Gastrocnemius medialis (tissue), 4 donors: ENCODE results near the gene TPD52L1. TPM values are rescaled to one million over a fixed set of nuclear protein-coding genes. Genes with fewer than 3 reads are reported as not detected.
A peak's percentile ranks its signal among the peaks of the same experiment; 100 is the strongest.

Experiments
- ATAC-seq, 2 donors: fragments of 150-250 bp; one replicate each; pipeline ENCODE4 v1.9.1; 2016
- DNase-seq, 2 donors: peaks; one replicate each; pipeline ENCODE4 v3.0.0-alpha.2; 2019
- H3K27ac ChIP-seq, 4 donors: fragments of 200-600 bp; sonication (generic); 1 replicate in 1 of 4; 2 replicates in 3 of 4; pipeline ENCODE4 v1.5.1; 2016 to 2018; ENCODE audit warnings: mild to moderate bottlenecking in 2 of 4, moderate library complexity in 1 of 4
- H3K27me3 ChIP-seq, 3 donors: fragments of 200-600 bp; sonication (generic) in 2 of 3; 1 replicate in 1 of 3; 2 replicates in 2 of 3; pipeline versions ENCODE4 v1.5.1 to v1.6.0; 2016 to 2019; ENCODE audit warnings: mild to moderate bottlenecking in 1 of 3, moderate library complexity in 1 of 3
- H3K36me3 ChIP-seq, 2 donors: fragments of 200-600 bp; sonication (generic) in 1 of 2; one replicate each; pipeline ENCODE4 v1.5.1; 2017 to 2018
- H3K4me1 ChIP-seq, 2 donors: fragments of 200-600 bp; sonication (generic) in 1 of 2; one replicate each; pipeline ENCODE4 v1.5.1; 2016 to 2017; ENCODE audit warnings: mild to moderate bottlenecking in 2 of 2
- H3K4me3 ChIP-seq, 4 donors: fragments of 200-600 bp; sonication (generic) in 3 of 4; 1 replicate in 1 of 4; 2 replicates in 3 of 4; pipeline ENCODE4 v1.5.1; 2016 to 2019; ENCODE audit warnings: mild to moderate bottlenecking in 2 of 4
- H3K9me3 ChIP-seq, 3 donors: fragments of 200-600 bp; sonication (generic) in 2 of 3; 1 replicate in 1 of 3; 2 replicates in 2 of 3; pipeline ENCODE4 v1.5.1; 2016 to 2019
- POLR2A ChIP-seq, 2 donors: fragments of 450-650 bp; IDR thresholded peaks; one replicate each; pipeline ENCODE4 v1.6.1; 2017; ENCODE audit warnings: antibody characterized with exemption in 2 of 2, mild to moderate bottlenecking in 2 of 2, moderate library complexity in 2 of 2
- in situ Hi-C, 4 donors: fragments of 200-750 bp; cut with MboI; loops; one replicate each; pipeline versions ENCODE4 v1.15.0 to v1.8.0; 2017; ENCODE audit warnings: low sequenced_read_pairs in 4 of 4
- intact Hi-C: fragments of 100-400 bp; cut with DNase I; formaldehyde crosslinking; loops from one replicate; pipeline ENCODE4 v1.15.1; 2023; ENCODE audit warnings: low total_unique reads
- total RNA-seq, 4 donors: library from RNA; depleted of rRNA; stranded (reverse); fragments of >200 nt; gene quantifications; one replicate each; pipeline versions ENCODE4 v1.1.0 to v1.2.3, GENCODE V29; 2016
- TF ChIP-seq, protein P1 (sequence below), 5 experiments: fragments of 450-650 bp in 3 of 5; fragments of 200-600 bp in 2 of 5; sonication (generic) in 2 of 5; IDR thresholded peaks in 4 of 5; conservative IDR thresholded peaks in 1 of 5; 1 replicate in 4 of 5; 2 replicates in 1 of 5; pipeline ENCODE4 v1.5.1; 2016 to 2019; ENCODE audit warnings: antibody characterized with exemption in 5 of 5, mild to moderate bottlenecking in 3 of 5, moderate library complexity in 3 of 5

Gene TPD52L1
- total RNA-seq, 4 donors from 2014 or later: 47.6 to 152 (median 123) TPM

DNA sequence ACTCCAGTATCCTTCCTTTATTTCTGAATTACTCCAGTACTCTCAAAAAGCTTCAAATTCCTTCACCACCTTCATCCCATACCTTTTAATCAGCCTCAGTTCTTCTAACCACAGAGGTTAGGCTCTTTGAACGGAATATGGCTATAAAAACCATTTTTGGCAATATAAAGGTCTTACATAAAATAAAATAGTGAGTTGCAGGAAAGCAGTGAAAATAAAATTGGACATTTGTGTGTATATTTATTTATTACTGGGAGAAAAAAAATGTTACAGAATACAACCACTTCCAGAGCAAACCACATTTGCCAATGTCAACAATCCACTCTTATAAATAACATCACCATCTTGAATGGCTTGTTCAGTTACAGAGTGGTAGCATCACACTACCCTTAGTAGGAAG, 140.5 kb downstream of the TPD52L1 start:
- in situ Hi-C loops: loop anchor here in 1 of 4 donors (25.0 kb wide), 1 partner anchor 307 kb away; no protein-coding TSS in a partner anchor
- intact Hi-C loops: loop anchor here (5.0 kb wide), 1 partner anchor 62 kb away; no protein-coding TSS in a partner anchor
- no peaks in the 10 kb centered on the region for H3K9me3 ChIP-seq
- no peak for TF ChIP-seq POLR2A (IDR thresholded peaks at IDR 0.05)
- TF ChIP-seq, protein P1, sequence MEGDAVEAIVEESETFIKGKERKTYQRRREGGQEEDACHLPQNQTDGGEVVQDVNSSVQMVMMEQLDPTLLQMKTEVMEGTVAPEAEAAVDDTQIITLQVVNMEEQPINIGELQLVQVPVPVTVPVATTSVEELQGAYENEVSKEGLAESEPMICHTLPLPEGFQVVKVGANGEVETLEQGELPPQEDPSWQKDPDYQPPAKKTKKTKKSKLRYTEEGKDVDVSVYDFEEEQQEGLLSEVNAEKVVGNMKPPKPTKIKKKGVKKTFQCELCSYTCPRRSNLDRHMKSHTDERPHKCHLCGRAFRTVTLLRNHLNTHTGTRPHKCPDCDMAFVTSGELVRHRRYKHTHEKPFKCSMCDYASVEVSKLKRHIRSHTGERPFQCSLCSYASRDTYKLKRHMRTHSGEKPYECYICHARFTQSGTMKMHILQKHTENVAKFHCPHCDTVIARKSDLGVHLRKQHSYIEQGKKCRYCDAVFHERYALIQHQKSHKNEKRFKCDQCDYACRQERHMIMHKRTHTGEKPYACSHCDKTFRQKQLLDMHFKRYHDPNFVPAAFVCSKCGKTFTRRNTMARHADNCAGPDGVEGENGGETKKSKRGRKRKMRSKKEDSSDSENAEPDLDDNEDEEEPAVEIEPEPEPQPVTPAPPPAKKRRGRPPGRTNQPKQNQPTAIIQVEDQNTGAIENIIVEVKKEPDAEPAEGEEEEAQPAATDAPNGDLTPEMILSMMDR (IDR thresholded peaks at IDR 0.05 in 4 of 5, conservative IDR thresholded peaks at IDR 0.05 in 1 of 5): no peak
- DNase-seq (no peak), ATAC-seq (no peak)
- H3K36me3 ChIP-seq: peaks cover 0 to 28% of the 10 kb centered on the region in 2 donors
- H3K4me3 ChIP-seq: no peak overlapping the region
- no peaks in the 10 kb centered on the region for H3K27me3 ChIP-seq
- H3K27ac ChIP-seq: peak overlapping the region in 2 of 4 donors; percentile 11 to 52
- H3K4me1 ChIP-seq: peaks cover 30 to 42% of the 10 kb centered on the region in 2 donors

DNA sequence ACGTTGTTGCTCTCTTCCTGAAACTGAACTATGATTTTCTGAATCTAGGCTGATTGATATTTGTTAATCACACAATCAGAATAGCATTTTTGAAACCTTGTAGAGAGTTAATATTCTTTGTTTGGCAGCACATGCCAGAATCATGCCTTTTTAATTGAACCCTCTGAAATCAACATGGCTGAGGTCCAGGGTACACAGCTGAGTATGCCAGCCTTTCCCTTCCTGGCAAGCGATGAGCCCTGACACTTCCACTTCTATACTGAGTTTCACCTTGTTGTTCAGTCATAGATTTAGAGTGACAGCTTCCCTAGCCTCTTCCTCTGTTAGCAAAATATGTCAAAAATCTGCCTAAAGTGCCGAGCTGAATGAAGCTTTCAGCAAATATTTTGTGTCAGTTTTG, 141.4 kb downstream of the TPD52L1 start:
- intact Hi-C loops (loop anchor here (5.0 kb wide), 1 partner anchor 63 kb away; no protein-coding TSS in a partner anchor), in situ Hi-C loops (loop anchor here in 1 of 4 donors (25.0 kb wide), 1 partner anchor 308 kb away; no protein-coding TSS in a partner anchor)
- ATAC-seq (peak; percentile 64 to 72), DNase-seq (no peak)
- peaks cover 34 to 51% of the 10 kb centered on the region in 2 donors for H3K4me1 ChIP-seq
- H3K27me3 ChIP-seq: no peaks in the 10 kb centered on the region
- no peak overlapping the region for H3K4me3 ChIP-seq
- no peaks in the 10 kb centered on the region for H3K9me3 ChIP-seq
- peak overlapping the region; percentile 32 to 66 (median 44) for H3K27ac ChIP-seq
- TF ChIP-seq POLR2A (IDR thresholded peaks at IDR 0.05): no peak
- TF ChIP-seq, protein P1 (IDR thresholded peaks at IDR 0.05 in 4 of 5, conservative IDR thresholded peaks at IDR 0.05 in 1 of 5): no peak
- peaks cover 0 to 35% of the 10 kb centered on the region in 2 donors for H3K36me3 ChIP-seq

- no peak for DNase-seq
- no peaks in the 10 kb centered on the region for H3K27me3 ChIP-seq
- H3K36me3 ChIP-seq: peaks cover 0 to 35% of the 10 kb centered on the region in 2 donors
- no peak for ATAC-seq
- no peak for TF ChIP-seq POLR2A (IDR thresholded peaks at IDR 0.05)
- TF ChIP-seq, protein P1 (IDR thresholded peaks at IDR 0.05 in 4 of 5, conservative IDR thresholded peaks at IDR 0.05 in 1 of 5): no peak
- no peaks in the 10 kb centered on the region for H3K9me3 ChIP-seq
- no peak overlapping the region for H3K4me3 ChIP-seq
- H3K4me1 ChIP-seq: peaks cover 48 to 62% of the 10 kb centered on the region in 2 donors
- in situ Hi-C loops: loop anchor here in 1 of 4 donors (25.0 kb wide), 1 partner anchor 309 kb away; no protein-coding TSS in a partner anchor
- intact Hi-C loops: no loop called here
- peak overlapping the region in 1 of 4 donors; percentile 50 for H3K27ac ChIP-seq
Observed at GRCh38 chr6:125296471-125296870, 142.9 kb downstream of the TPD52L1 start.

- H3K27ac ChIP-seq: no peak overlapping the region
- intact Hi-C loops: no loop called here
- peaks cover 0 to 35% of the 10 kb centered on the region in 2 donors for H3K36me3 ChIP-seq
- ATAC-seq: no peak
- TF ChIP-seq POLR2A (IDR thresholded peaks at IDR 0.05): no peak
- TF ChIP-seq, protein P1 (IDR thresholded peaks at IDR 0.05 in 4 of 5, conservative IDR thresholded peaks at IDR 0.05 in 1 of 5): no peak
- H3K4me1 ChIP-seq: peaks cover 43 to 57% of the 10 kb centered on the region in 2 donors
- H3K9me3 ChIP-seq: no peaks in the 10 kb centered on the region
- no peaks in the 10 kb centered on the region for H3K27me3 ChIP-seq
- H3K4me3 ChIP-seq: no peak overlapping the region
- DNase-seq: no peak
- in situ Hi-C loops: loop anchor here in 1 of 4 donors (25.0 kb wide), 1 partner anchor 312 kb away; no protein-coding TSS in a partner anchor
Observed at GRCh38 chr6:125299257-125299656, 145.7 kb downstream of the TPD52L1 start.
